Bone marrow (tissue), 2 donors: ENCODE measurements around the gene CX3CR1.
"Not testable (repeated sequence)": the region's sequence is repeated elsewhere in the genome, so short reads cannot be mapped to it uniquely, and the experiment has no call there.

Experiments
- DNase-seq, 2 donors: peaks; one replicate each; lab custom pipeline; 2025; lab: John Stamatoyannopoulos, UW

CX3CR1 gene

GRCh38 chr3:39279745-39280517 is at the start of gene CX3CR1:
CX3CR1 (minus strand) TSS chr3:39280036; CDS start chr3:39266509, 13,527 bp downstream.
- DNase-seq = no peak

- no peak for DNase-seq
Measured at GRCh38 chr3:39329493-39329892, 49.7 kb upstream of the CX3CR1 start, which contains the start of gene CCR8. CCR8 (plus strand) TSS chr3:39329709; CDS start chr3:39332332, 2,623 bp downstream.

GRCh38 chr3:39327746-39328349 is 48.0 kb upstream of the CX3CR1 start:
- no peak for DNase-seq

GRCh38 chr3:39327053-39327745 is 47.4 kb upstream of the CX3CR1 start:
- DNase-seq = no peak

- DNase-seq = no peak
Measured at GRCh38 chr3:39325236-39325635, 45.4 kb upstream of the CX3CR1 start.

- no peak for DNase-seq
Measured at GRCh38 chr3:39323494-39323893, 43.7 kb upstream of the CX3CR1 start.

GRCh38 chr3:39322936-39323335 is 43.1 kb upstream of the CX3CR1 start:
- DNase-seq = no peak

- DNase-seq = not testable (repeated sequence)
Measured at GRCh38 chr3:39322209-39322715, 42.4 kb upstream of the CX3CR1 start.

GRCh38 chr3:39321574-39321983 is 41.7 kb upstream of the CX3CR1 start:
- DNase-seq = not testable (repeated sequence)

GRCh38 chr3:39319249-39319648 is 39.4 kb upstream of the CX3CR1 start:
- DNase-seq = no peak

GRCh38 chr3:39318301-39318700 is 38.5 kb upstream of the CX3CR1 start:
- no peak for DNase-seq

- DNase-seq = no peak
Measured at GRCh38 chr3:39317571-39318169, 37.8 kb upstream of the CX3CR1 start.

- DNase-seq = no peak
Measured at GRCh38 chr3:39315420-39315819, 35.6 kb upstream of the CX3CR1 start.

GRCh38 chr3:39313289-39313688 is 33.5 kb upstream of the CX3CR1 start:
- DNase-seq = no peak

- no peak for DNase-seq
Measured at GRCh38 chr3:39302178-39302577, 22.3 kb upstream of the CX3CR1 start.

- no peak for DNase-seq
Measured at GRCh38 chr3:39299279-39299678, 19.4 kb upstream of the CX3CR1 start.

- no peak for DNase-seq
Measured at GRCh38 chr3:39296197-39297077, 16.6 kb upstream of the CX3CR1 start.

- DNase-seq = no peak
Measured at GRCh38 chr3:39295184-39295775, 15.4 kb upstream of the CX3CR1 start.

- DNase-seq = no peak
Measured at GRCh38 chr3:39294446-39295183, 14.8 kb upstream of the CX3CR1 start.

- DNase-seq = no peak
Measured at GRCh38 chr3:39292961-39293360, 13.1 kb upstream of the CX3CR1 start.
